Caco-2 (cell line): Measurements from ENCODE around the gene VPS45. TPM values are rescaled to one million over a fixed set of nuclear protein-coding genes. Genes with fewer than 3 reads are reported as not detected.

Experiments
- BruUV-seq: library from RNA; stranded (reverse); fragments of 400-500 nt; replicated peaks from 2 replicates; lab custom pipeline; 2021; lab: Mats Ljungman, UMichigan
- CTCF ChIA-PET: fragments of 300-600 bp; sonication (Branson Sonifier 250); formaldehyde crosslinking; loops from one replicate; lab custom pipeline; 2022; ENCODE audit warnings: antibody characterized with exemption; lab: Charles Lee
- POLR2A ChIA-PET: fragments of 300-600 bp; sonication (Branson Sonifier 250); formaldehyde crosslinking; loops from one replicate; lab custom pipeline; 2022; ENCODE audit warnings: antibody characterized with exemption; lab: Charles Lee
- DNase-seq, 2 experiments: peaks; one replicate each; pipeline versions ENCODE4 v3.0.0 to v3.0.0-alpha.2; 2020 to 2022
- H3K27me3 ChIP-seq: replicated peaks from 2 replicates; pipeline ENCODE4 v1.6.0; 2011; ENCODE audit warnings: low read length; ENCODE audit not compliant: control insufficient read depth, insufficient read depth
- H3K36me3 ChIP-seq: 2 replicates; pipeline ENCODE4 v1.5.1; 2011; ENCODE audit warnings: low read length; ENCODE audit not compliant: control insufficient read depth, insufficient read depth
- H3K4me1 ChIP-seq: fragments of 250-450 bp; sonication (Bioruptor Pico); 2 replicates; pipeline ENCODE4 v1.5.1; 2020; ENCODE audit warnings: mild to moderate bottlenecking
- H3K4me3 ChIP-seq: 2 replicates; pipeline ENCODE4 v1.5.1; 2011; ENCODE audit warnings: low read depth, mild to moderate bottlenecking, control low read depth, low read length
- H3K9me3 ChIP-seq: fragments of 250-450 bp; sonication (Bioruptor Pico); 2 replicates; pipeline ENCODE4 v1.5.1; 2020; ENCODE audit warnings: mild to moderate bottlenecking, moderate library complexity
- H3K27ac Mint-ChIP-seq: one replicate; pipeline ENCODE4 v1.8.0; 2022; ENCODE audit warnings: mixed read lengths; ENCODE audit not compliant: unreplicated experiment
- H3K27me3 Mint-ChIP-seq: one replicate; pipeline ENCODE4 v1.8.0; 2022; ENCODE audit warnings: mixed read lengths; ENCODE audit not compliant: insufficient read depth, unreplicated experiment
- H3K36me3 Mint-ChIP-seq: one replicate; pipeline ENCODE4 v1.8.0; 2022; ENCODE audit warnings: mild to moderate bottlenecking, mixed read lengths; ENCODE audit not compliant: insufficient read depth, unreplicated experiment
- H3K4me1 Mint-ChIP-seq: one replicate; pipeline ENCODE4 v1.8.0; 2022; ENCODE audit warnings: low read depth, mixed read lengths; ENCODE audit not compliant: unreplicated experiment
- H3K4me3 Mint-ChIP-seq: one replicate; pipeline ENCODE4 v1.8.0; 2022; ENCODE audit warnings: mild to moderate bottlenecking, moderate library complexity, mixed read lengths; ENCODE audit not compliant: unreplicated experiment
- H3K9me3 Mint-ChIP-seq: one replicate; pipeline ENCODE4 v1.8.0; 2022; ENCODE audit warnings: mixed read lengths; ENCODE audit not compliant: unreplicated experiment
- intact Hi-C: fragments of 100-400 bp; cut with micrococcal nuclease; formaldehyde crosslinking; loops from one replicate; pipeline ENCODE4 v1.10.0; 2022; ENCODE audit not compliant: unreplicated experiment
- total RNA-seq: library from RNA; stranded (reverse); gene quantifications from 2 replicates; pipeline ENCODE4 v1.2.3, GENCODE V29; 2022
- TF ChIP-seq, protein P1 (sequence below), 2 experiments: fragments of 200-600 bp in 1 of 2; IDR thresholded peaks; 1 replicate in 1 of 2; 2 replicates in 1 of 2; pipeline versions ENCODE4 v1.5.1 to v1.8.0; 2011 to 2022; ENCODE audit warnings: antibody characterized with exemption in 1 of 2, control low read depth in 1 of 2, inconsistent platforms in 1 of 2, low read depth in 1 of 2, low read length in 1 of 2, mild to moderate bottlenecking in 1 of 2, moderate library complexity in 1 of 2; ENCODE audit not compliant: insufficient read depth in 1 of 2, severe bottlenecking in 1 of 2, unreplicated experiment in 1 of 2

VPS45 gene
- total RNA-seq, 1 experiment from 2014 or later, result 19.8 TPM

DNA sequence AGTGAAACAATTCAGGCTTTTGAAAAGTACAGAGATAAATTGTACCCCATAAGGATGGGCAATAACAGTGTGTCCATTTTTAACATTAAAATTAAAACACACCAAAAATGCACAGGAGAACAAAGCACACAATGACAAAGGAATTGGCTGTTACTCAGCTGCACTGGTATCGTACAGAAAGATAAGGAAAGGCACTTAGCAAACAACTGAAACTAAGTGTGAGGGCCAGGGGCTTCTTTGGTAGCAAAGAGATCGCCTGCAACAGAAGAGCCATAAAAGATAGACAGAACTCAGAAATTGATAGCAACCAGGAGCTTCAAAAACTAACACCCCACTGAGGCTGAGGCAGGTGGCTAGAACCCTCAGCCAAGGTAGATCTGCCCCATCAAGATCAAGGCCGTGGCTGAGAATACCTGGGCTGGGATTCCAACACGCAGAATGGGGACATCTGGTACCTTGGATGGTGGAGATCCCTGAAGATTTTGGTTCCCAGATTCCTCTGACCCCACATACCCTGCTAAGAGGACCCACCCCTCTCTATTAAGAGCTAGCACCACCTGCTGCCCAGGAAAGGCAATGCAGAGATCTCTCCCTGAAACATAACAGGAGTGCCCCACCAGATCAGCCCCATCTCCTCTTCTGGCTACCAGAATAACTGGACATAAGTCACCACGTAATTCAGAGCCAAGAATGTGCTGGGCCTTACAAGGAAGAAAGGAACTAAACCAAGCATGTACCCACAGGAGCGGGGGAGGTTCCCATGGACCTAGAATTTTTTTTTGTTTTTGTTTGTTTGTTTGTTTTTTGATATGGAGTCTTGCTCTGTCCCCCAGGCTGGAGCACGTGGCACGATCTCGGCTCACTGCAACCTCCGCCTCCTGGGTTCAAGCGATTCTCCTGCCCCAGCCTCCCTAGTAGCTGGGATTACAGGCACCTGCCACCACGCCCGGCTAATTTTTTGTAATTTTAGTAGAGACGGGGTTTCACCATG, 98.3 kb downstream of the VPS45 start:
- no peaks in the 10 kb centered on the region for H3K36me3 ChIP-seq
- POLR2A ChIA-PET, result no interaction called here
- TF ChIP-seq, protein P1, sequence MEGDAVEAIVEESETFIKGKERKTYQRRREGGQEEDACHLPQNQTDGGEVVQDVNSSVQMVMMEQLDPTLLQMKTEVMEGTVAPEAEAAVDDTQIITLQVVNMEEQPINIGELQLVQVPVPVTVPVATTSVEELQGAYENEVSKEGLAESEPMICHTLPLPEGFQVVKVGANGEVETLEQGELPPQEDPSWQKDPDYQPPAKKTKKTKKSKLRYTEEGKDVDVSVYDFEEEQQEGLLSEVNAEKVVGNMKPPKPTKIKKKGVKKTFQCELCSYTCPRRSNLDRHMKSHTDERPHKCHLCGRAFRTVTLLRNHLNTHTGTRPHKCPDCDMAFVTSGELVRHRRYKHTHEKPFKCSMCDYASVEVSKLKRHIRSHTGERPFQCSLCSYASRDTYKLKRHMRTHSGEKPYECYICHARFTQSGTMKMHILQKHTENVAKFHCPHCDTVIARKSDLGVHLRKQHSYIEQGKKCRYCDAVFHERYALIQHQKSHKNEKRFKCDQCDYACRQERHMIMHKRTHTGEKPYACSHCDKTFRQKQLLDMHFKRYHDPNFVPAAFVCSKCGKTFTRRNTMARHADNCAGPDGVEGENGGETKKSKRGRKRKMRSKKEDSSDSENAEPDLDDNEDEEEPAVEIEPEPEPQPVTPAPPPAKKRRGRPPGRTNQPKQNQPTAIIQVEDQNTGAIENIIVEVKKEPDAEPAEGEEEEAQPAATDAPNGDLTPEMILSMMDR (IDR thresholded peaks at IDR 0.05; ENCODE audit: insufficient read depth in 1 of 2, low read depth in 1 of 2, low read length in 1 of 2, severe bottlenecking in 1 of 2, unreplicated experiment in 1 of 2), result peak; percentile 53 to 71
- peaks cover 26% of the 10 kb centered on the region for H3K4me1 Mint-ChIP-seq
- no peaks in the 10 kb centered on the region for H3K9me3 Mint-ChIP-seq
- H3K9me3 ChIP-seq, result no peaks in the 10 kb centered on the region
- H3K4me3 Mint-ChIP-seq, result no peak overlapping the region
- no peaks in the 10 kb centered on the region for H3K27me3 Mint-ChIP-seq
- CTCF ChIA-PET, result interaction anchor here (0.6 to 1.7 kb wide), 2 partner anchors 21 to 278 kb away, joined by 3 to 6 read pairs; a partner anchor contains a TSS
- BruUV-seq, result no TSS peak
- no peaks in the 10 kb centered on the region for H3K27me3 ChIP-seq
- H3K4me1 ChIP-seq, result peaks cover 29% of the 10 kb centered on the region
- intact Hi-C loops, result loop anchor here (1.0 kb wide), 1 partner anchor 204 kb away; no protein-coding TSS in a partner anchor
- peak; percentile 58 to 61 for DNase-seq
- no peak overlapping the region for H3K27ac Mint-ChIP-seq
- no peak overlapping the region for H3K4me3 ChIP-seq
- H3K36me3 Mint-ChIP-seq, result no peaks in the 10 kb centered on the region

DNA sequence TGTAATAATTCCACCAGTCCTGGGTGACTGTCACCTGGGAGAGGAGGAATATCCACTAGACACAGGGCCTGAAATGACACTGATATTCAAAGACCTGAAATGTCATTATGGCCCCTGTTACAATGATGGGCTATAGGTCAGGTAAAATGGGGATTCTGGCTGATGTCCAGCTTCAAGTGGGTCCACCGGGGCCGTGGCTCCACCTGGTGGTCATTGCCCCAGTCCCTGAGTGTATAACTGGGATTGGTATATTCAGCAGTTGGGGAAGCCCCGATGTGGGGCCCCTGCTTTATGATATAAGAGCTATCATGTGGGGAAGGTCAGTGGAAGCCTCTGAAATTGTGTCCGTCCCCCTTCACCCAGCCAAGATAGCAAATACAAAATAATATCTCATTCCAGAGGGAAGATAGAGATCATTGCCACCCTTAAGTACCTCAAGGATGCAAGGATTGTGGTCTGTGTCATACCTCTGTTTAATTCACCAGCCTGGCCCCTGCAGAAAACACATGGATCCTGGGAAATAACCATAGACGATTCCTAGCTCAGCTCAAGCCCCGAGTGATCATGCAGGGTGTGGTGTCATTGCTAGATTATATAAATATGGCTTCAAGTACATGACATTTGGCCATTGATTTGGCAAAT, 101.5 kb downstream of the VPS45 start:
- TF ChIP-seq, protein P1 (IDR thresholded peaks at IDR 0.05; ENCODE audit: insufficient read depth in 1 of 2, low read depth in 1 of 2, low read length in 1 of 2, severe bottlenecking in 1 of 2, unreplicated experiment in 1 of 2), result peak; percentile 74 to 87
- BruUV-seq, result no TSS peak
- no peaks in the 10 kb centered on the region for H3K27me3 ChIP-seq
- H3K27me3 Mint-ChIP-seq, result no peaks in the 10 kb centered on the region
- H3K4me3 Mint-ChIP-seq, result no peak overlapping the region
- DNase-seq, result peak; percentile 71 to 80
- ChIA-PET CTCF (interaction anchor here (0.6 to 4.0 kb wide), 7 partner anchors 10 to 281 kb away, joined by 3 to 22 read pairs (median 4); a partner anchor contains a TSS), POLR2A (interaction anchor here (1.0 kb wide), 1 partner anchor 281 kb away, joined by 4 read pairs; a partner anchor contains a TSS)
- H3K27ac Mint-ChIP-seq, result no peak overlapping the region
- no peak overlapping the region for H3K4me3 ChIP-seq
- intact Hi-C loops, result loop anchor here (1.0 kb wide), 2 partner anchors 19 to 96 kb away; no protein-coding TSS in a partner anchor
- H3K4me1 Mint-ChIP-seq, result peaks cover 22% of the 10 kb centered on the region
- no peaks in the 10 kb centered on the region for H3K36me3 Mint-ChIP-seq
- H3K4me1 ChIP-seq, result peaks cover 25% of the 10 kb centered on the region
- no peaks in the 10 kb centered on the region for H3K36me3 ChIP-seq
- H3K9me3 ChIP-seq, result no peaks in the 10 kb centered on the region
- no peaks in the 10 kb centered on the region for H3K9me3 Mint-ChIP-seq

DNA sequence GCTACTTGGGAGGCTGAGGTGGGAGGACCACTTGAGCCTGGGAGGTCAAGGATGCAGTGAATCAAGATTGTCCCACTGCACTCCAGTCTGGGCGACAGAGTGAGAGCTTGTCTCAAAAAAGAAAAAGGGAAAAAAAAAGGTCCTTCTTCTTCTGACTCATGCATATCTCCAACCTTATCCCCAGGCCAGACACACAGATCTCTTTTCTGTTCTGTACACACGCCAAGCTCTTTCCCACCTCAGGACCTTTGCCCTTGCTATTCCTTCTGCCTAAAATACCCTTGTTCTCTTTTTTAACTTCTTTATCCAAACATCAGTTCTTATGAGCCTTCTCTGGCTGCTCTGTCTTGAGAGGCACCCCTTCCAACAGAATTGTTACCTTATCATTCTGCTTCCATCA, 104.2 kb downstream of the VPS45 start:
- H3K36me3 ChIP-seq, result no peaks in the 10 kb centered on the region
- H3K9me3 ChIP-seq, result no peaks in the 10 kb centered on the region
- H3K4me3 Mint-ChIP-seq, result no peak overlapping the region
- TF ChIP-seq, protein P1 (IDR thresholded peaks at IDR 0.05; ENCODE audit: insufficient read depth in 1 of 2, low read depth in 1 of 2, low read length in 1 of 2, severe bottlenecking in 1 of 2, unreplicated experiment in 1 of 2), result no peak
- no peaks in the 10 kb centered on the region for H3K27me3 Mint-ChIP-seq
- H3K9me3 Mint-ChIP-seq, result no peaks in the 10 kb centered on the region
- intact Hi-C loops, result no loop called here
- H3K27me3 ChIP-seq, result no peaks in the 10 kb centered on the region
- H3K4me1 ChIP-seq, result peaks cover 17% of the 10 kb centered on the region
- no peak overlapping the region for H3K27ac Mint-ChIP-seq
- H3K4me3 ChIP-seq, result no peak overlapping the region
- H3K36me3 Mint-ChIP-seq, result no peaks in the 10 kb centered on the region
- BruUV-seq, result no TSS peak
- DNase-seq, result no peak
- ChIA-PET POLR2A (no interaction called here), CTCF (interaction anchor here (4.0 kb wide), 1 partner anchor 16 kb away, joined by 22 read pairs; no protein-coding TSS in a partner anchor)
- H3K4me1 Mint-ChIP-seq, result peaks cover 22% of the 10 kb centered on the region
